H1 (cell line): ENCODE data around the gene OR2A42.
"Not testable (repeated sequence)": the region's sequence is repeated elsewhere in the genome, so short reads cannot be mapped to it uniquely, and the experiment has no call there.

ENCODE experiments used
- CHD1 ChIP-seq: IDR thresholded peaks from 2 replicates; pipeline ENCODE4 v1.6.1; 2012; ENCODE audit warnings: low read depth, low read length, improper control_type of control experiment
- CHD2 ChIP-seq: IDR thresholded peaks from 2 replicates; pipeline ENCODE4 v1.6.1; 2012; ENCODE audit warnings: low read length, improper control_type of control experiment
- CTCF ChIP-seq, 3 experiments: IDR thresholded peaks; 1 replicate in 2 of 3; 2 replicates in 1 of 3; pipeline versions ENCODE4 v1.5.1 to v1.6.1; 2011; ENCODE audit warnings: low read length in 3 of 3, mild to moderate bottlenecking in 3 of 3, inconsistent platforms in 2 of 3, low read depth in 1 of 3, moderate library complexity in 1 of 3; ENCODE audit not compliant: insufficient read depth in 1 of 3; ENCODE audit errors: control extremely low read depth in 1 of 3
- KDM1A ChIP-seq: fragments of 200-600, 300-600 bp; sonication (generic); IDR thresholded peaks from 2 replicates; pipeline ENCODE4 v1.7.1; 2016; ENCODE audit warnings: mild to moderate bottlenecking, low read length, borderline replicate concordance
- NRF1 ChIP-seq: IDR thresholded peaks from 2 replicates; pipeline ENCODE4 v1.6.1; 2011; ENCODE audit warnings: mild to moderate bottlenecking, low read depth, low read length, improper control_type of control experiment
- POLR2A ChIP-seq, 2 experiments: IDR thresholded peaks; 1 replicate in 1 of 2; 2 replicates in 1 of 2; pipeline ENCODE4 v1.6.1; 2011; ENCODE audit warnings: low read depth in 2 of 2, low read length in 2 of 2, mild to moderate bottlenecking in 2 of 2; ENCODE audit errors: control extremely low read depth in 1 of 2
- POLR2AphosphoS5 ChIP-seq: IDR thresholded peaks from 2 replicates; pipeline ENCODE4 v1.6.1; 2011; ENCODE audit warnings: low read depth, low read length
- RFX5 ChIP-seq: IDR thresholded peaks from 2 replicates; pipeline ENCODE4 v1.6.1; 2011; ENCODE audit warnings: low read depth, low read length, improper control_type of control experiment, borderline replicate concordance
- TAF1 ChIP-seq: IDR thresholded peaks from 2 replicates; pipeline ENCODE4 v1.6.1; 2011; ENCODE audit warnings: mild to moderate bottlenecking, low read depth, low read length
- TBP ChIP-seq: IDR thresholded peaks from 2 replicates; pipeline ENCODE4 v1.6.1; 2011; ENCODE audit warnings: low read depth, low read length, improper control_type of control experiment
- YY1 ChIP-seq: IDR thresholded peaks from 2 replicates; pipeline ENCODE4 v1.6.1; 2011; ENCODE audit warnings: low read depth, mild to moderate bottlenecking, low read length
- ZNF274 ChIP-seq: IDR thresholded peaks from 2 replicates; pipeline ENCODE4 v1.7.0; 2012; ENCODE audit warnings: low read length, borderline replicate concordance; ENCODE audit errors: extremely low read depth
- TF ChIP-seq, protein P1 (sequence below): IDR thresholded peaks from 2 replicates; pipeline ENCODE4 v1.6.1; 2012; ENCODE audit warnings: inconsistent platforms

- not testable (repeated sequence) for TF ChIP-seq CTCF (IDR thresholded peaks at IDR 0.05; ENCODE audit: control extremely low read depth in 1 of 3, insufficient read depth in 1 of 3, low read depth in 1 of 3, low read length in 3 of 3); TAF1; POLR2AphosphoS5; YY1; POLR2A (IDR thresholded peaks at IDR 0.05; ENCODE audit: control extremely low read depth in 1 of 2, low read depth in 2 of 2, low read length in 2 of 2); RFX5; NRF1; CHD1; CHD2; ZNF274; TBP; KDM1A
- TF ChIP-seq, protein P1, sequence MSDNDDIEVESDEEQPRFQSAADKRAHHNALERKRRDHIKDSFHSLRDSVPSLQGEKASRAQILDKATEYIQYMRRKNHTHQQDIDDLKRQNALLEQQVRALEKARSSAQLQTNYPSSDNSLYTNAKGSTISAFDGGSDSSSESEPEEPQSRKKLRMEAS = not testable (repeated sequence)
These were observed 44.1 kb downstream of the OR2A42 start, which contains the start of gene ARHGEF35 for GRCh38 chr7:144195212-144195872.
